GM10847 (cell line): ENCODE data around the gene MIDN.

Source experiments
- POLR2A ChIP-seq: IDR thresholded peaks from 2 replicates; pipeline ENCODE4 v1.6.1; 2011; ENCODE audit not compliant: insufficient read length; ENCODE audit errors: extremely low read depth

The MIDN gene

DNA sequence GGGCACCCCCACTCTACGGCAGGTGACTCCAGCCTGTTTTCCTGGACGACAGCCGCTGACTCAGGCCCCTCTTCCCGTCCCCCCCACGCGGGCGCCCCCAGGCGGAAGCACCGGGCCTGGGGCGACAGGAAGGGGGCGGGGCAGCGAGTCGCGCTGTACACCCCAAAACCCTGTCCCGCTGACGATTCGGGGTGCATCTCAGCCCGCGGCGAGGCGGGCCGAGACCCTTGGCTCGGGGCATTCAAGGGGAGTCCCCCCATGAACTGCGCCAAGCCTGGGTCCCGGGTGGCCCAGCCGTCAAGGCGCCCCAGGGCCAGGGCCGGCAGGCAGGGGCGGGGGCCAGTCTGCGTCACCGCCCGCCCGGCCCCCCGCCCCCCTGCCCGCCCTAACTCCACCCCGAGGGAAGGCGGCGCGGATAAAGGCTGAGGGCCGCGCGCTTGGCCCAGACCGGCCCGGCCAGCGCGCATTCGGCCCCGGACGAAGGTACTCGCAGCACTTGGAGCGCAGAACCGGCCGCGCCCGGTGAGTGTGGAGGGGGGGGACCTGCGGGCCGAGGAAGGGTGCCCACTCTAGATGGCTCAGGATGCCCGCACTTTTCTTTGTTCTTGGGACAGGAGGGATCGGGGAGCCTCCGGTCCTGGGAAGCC lies at the start of gene MIDN:
MIDN (plus strand) TSS at position 445 of the 647 bp plus-strand sequence. CDS start 1,714 bp downstream, outside the sequence.
- peak; percentile 92 for TF ChIP-seq POLR2A

DNA sequence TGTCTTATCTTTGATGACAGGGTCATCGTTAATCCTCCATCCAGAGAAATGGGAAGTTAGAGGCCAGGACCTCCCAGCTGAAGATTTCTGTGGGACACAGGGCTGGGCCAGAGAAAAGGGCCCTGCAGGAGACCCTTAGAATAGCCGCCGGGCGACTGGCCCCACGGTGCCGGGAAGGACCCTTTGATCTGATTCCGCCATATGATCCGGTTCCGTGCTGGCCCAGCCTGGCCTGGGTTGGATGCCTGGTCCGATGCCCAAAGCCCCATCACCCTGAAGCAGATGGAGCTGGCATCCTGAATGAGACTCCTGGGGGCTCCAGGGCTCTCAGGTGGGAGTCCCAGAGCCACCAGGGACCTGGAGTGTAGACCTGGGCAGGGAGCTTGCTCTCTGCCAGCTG lies 48.9 kb upstream of the MIDN start:
- no peak for TF ChIP-seq POLR2A

DNA sequence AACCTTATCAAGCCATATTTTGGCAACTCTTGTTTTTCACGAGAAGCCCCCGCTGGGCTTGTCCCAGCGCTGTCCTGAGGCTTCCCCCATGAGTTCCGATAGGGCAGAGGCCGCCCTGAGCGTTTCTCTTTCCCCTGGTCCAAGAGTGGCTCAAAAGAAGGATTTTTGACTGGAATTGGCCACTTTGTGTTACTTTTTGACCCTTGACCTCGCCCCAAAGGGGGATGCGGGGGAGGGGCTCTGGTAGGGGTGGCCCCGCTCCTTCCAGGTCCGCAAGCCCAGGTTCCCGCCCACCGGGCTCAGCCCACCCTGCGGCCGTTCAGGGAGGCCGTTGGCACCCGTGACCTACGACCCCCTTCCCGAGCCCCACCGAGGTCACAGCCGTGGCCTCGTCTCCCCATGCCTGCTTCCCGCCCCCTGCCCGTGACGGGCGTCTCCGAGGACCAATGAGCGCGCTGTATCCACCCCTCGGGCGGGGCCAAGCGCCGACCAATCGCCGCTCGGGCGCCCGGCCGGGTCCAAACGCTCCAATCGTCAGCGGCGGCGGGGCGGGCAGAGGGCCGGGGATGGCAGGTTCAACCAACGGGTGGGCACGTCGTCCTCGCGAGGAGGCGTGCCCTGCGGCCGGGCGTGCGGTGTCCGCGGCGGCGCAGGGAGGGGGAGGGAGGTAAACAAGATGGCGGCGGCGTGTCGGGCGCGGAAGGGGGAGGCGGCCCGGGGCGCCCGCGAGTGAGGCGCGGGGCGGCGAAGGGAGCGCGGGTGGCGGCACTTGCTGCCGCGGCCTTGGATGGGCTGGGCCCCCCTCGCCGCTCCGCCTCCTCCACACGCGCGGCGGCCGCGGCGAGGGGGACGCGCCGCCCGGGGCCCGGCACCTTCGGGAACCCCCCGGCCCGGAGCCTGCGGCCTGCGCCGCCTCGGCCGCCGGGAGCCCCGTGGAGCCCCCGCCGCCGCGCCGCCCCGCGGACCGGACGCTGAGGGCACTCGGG lies 43.0 kb upstream of the MIDN start, which contains the start of gene STK11:
STK11 (plus strand) TSS at position 665 of the 986 bp plus-strand sequence. CDS start 1,136 bp downstream, outside the sequence.
- peak; percentile 75 for TF ChIP-seq POLR2A

DNA sequence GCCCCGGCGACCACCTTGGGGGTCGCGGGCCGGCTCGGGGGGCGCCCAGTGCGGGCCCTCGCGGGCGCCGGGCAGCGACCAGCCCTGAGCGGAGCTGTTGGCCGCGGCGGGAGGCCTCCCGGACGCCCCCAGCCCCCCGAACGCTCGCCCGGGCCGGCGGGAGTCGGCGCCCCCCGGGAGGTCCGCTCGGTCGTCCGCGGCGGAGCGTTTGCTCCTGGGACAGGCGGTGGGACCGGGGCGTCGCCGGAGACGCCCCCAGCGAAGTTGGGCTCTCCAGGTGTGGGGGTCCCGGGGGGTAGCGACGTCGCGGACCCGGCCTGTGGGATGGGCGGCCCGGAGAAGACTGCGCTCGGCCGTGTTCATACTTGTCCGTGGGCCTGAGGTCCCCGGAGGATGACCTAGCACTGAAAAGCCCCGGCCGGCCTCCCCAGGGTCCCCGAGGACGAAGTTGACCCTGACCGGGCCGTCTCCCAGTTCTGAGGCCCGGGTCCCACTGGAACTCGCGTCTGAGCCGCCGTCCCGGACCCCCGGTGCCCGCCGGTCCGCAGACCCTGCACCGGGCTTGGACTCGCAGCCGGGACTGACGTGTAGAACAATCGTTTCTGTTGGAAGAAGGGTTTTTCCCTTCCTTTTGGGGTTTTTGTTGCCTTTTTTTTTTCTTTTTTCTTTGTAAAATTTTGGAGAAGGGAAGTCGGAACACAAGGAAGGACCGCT lies 42.1 kb upstream of the MIDN start:
- TF ChIP-seq POLR2A: no peak

DNA sequence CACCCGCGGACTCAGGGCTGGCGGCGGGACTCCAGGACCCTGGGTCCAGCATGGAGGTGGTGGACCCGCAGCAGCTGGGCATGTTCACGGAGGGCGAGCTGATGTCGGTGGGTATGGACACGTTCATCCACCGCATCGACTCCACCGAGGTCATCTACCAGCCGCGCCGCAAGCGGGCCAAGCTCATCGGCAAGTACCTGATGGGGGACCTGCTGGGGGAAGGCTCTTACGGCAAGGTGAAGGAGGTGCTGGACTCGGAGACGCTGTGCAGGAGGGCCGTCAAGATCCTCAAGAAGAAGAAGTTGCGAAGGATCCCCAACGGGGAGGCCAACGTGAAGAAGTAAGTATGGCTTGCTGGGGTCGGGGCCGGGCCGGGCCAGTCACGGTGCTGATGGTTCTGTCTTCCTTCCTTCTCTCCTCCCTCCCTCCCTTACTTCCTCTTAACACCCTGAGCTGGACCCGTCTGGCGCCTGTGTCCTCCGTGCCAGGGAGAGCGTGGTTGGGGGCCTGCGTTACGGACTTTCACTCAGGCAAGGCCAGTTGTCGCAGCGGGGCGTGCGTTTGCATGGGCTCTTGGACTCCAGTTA lies 41.4 kb upstream of the MIDN start:
- TF ChIP-seq POLR2A: no peak

DNA sequence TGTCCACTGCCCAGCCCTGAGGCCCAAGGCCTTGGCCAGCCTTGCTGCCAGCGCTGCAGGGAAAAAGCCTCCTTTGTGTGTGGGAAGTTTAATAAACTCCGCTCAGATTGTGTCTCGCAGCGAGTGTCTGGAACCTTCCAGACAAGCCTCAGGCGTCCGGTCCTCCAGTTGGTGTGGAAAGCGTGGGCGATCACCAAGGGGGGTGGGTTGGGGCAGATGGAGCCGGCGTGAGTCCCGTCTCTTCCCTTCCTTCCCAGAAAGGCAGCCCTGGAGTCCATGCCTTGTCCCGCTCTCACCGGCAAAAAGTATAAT lies 38.2 kb upstream of the MIDN start:
- TF ChIP-seq POLR2A: no peak

DNA sequence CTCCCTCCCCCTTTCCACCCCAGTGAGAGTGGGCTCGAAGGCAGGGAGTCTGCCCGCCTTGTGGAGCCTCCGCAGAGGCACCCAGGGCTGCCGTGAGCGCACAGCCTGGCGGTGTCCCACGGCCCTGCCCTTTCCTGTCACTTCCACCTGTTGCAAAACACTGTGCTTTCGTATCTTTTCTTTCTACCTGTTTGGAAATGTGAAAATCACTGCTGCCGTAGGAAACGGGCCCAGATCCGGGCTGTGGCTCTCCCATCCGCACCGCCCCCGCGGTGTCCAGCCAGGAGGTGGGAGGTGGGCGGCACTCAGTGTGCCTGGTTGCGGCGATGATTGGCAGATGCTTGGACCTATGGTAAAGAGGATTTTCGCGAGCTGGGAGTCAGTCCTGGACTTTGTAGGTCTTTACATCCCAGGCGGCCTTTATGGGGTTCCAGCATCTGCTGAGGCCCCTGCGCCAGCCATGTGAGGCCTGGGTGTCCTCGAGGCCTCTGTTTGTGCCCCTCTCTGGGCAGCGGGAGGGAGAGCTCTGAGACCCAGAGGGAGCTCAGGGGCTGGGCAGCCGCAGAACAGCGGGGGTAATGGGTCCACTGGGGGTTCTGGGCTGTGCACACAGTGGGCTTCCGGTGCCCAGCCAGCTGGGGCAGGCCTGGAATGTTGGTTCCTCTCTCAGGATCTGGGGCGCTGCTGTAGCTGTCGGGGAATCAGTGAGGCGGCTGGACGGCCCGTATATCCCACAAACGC lies 36.7 kb upstream of the MIDN start:
- TF ChIP-seq POLR2A: no peak

DNA sequence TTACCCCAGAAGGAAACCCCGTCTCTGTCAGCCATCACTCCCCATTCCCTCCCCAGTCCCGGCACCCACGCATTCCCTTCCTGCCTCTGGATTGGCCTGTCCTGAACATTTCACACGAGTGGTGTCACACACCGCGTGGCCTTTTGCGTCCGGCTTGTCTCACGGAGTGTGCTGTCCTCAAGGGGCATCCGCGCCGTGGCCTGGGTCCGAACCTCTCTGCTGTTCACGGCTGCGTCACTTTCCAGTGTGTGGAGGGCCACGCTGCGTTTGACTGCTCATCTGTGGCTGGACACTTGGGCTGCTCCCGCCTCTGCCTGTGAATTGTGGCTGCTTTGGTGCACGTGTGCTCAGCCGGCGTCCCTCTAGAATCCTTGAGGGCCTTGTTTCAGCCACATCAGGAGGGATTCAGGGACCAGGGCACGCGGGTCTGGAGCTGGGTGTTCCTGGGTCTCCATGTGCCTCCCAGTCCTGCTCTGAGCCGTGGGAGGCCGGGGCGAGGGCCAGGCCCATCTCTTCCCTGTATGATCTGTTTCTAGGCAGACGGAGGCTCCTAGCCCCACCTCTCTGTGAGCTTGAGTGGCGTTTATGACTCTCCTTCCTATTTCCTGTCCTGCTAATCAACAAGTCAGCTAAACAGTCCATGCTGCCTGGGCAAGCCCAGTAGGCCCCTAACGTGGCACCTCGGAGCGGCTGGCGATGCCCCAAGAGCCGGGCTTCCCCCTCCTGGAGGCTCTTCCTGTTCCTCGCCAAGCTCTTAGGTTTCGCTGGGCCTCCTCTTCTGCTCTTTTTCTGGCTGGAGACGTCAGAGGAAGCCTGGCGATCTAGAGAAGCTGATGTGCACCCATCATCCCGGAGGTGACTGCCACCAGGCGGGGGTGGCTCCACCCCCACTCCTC lies 34.7 kb upstream of the MIDN start:
- TF ChIP-seq POLR2A: no peak

DNA sequence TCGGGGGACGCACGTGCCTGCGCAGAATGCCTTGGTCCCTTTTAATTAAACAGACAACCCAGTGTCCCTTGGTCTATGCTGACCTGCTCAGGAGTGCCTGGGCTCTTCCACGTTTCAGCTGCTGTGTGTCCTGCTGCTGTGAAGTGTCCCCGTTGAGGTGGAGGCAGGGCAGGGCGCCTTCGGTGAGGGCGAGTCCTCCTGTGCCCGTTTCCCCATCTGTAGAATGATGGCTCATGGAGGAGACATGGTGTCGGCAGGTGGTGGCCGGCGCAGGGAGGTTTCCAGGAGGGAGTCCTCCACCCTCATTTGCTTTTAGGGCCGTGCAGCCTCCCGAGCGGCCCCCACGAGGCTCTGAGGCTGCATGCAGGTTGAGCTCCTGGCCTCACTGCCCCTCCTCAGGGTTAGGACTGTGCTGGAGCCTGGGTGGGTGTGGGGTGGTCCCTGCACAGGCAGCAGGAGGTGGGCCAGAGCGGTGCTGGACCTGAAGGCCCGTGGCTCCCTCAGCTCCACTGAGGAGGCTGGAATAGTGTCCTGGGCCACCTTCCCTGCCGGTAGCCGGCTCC lies 34.0 kb upstream of the MIDN start:
- no peak for TF ChIP-seq POLR2A

DNA sequence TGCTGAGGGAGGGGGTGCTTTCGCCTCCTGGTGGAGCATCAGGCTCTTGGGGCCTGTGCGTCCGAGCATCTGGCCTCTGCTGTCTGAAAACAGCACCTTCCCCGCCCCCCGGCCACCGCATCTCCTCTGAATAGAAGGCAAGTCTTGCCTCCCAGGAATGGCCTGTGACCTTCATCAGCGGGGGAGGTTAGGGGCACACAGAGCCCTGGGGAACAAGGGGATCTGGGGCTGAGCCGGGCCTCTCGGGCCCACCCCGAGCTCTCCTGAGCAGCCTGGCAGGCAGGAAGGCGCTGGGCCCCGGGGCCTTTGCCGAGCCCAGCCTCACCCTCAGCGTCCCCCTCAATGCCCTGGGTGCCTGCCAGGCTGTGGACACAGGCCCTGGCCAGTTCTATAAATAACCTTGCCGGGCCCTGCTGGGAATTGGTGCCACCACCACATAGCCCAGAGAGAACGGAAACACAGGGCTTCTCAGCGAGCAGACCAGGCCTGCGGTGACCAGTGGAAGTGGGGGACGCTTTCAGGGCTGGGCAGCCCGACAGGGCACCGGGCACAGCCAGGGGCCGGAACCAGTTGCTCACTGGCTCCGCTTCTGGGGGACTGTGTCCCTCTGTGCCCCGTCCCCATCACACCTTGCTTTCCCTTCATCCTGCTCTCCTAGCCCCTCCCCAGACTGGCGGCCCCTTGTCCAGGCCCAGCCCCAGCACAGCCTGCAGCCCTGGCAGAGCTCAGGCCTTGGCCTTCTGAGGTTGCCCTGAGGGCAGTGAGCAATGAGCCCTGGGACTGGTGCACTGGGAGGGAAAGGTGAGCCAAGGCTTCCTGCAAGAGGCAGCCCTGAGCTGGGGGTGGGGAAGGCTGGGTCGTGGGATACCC lies 33.3 kb upstream of the MIDN start:
- no peak for TF ChIP-seq POLR2A

DNA sequence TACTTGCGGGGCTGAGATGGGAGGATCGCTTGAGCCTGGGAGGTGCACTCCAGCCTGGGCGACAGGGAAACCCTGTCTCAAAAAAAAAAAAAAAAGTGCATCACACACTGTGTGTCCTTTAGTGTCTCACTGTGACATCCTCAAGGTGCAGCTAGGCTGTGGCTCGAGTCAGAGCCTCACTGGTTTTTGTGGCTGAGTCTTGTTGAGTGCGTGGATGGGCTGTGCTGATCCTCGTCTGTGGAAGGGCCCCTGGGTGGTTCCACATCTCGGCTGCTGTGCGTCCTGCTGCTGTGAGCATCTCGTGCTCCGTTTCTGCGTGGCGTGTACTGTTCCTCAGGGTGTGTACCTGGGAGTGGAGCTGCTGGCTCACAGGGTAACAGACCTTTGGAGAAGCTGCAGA lies 31.6 kb upstream of the MIDN start:
- no peak for TF ChIP-seq POLR2A

DNA sequence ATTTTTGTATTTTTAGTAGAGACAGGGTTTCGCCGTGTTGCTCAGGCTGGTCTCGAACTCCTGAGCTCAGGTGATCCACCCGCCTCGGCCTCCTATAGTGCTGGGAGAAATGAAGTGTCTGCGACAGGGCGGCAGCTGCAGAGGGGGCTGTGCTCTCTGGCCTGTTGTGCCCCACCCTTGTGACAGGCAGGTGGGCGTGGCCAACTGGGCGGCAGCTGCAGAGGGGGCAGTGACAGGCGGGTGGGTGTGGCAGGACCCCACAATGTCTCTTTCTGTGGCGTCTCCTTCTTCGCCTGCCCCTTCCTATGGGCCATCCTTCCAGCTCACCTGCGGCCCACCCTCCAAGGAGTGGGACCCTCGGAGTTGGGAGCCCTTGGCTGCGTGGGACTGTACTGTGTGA lies 31.0 kb upstream of the MIDN start:
- TF ChIP-seq POLR2A: no peak

DNA sequence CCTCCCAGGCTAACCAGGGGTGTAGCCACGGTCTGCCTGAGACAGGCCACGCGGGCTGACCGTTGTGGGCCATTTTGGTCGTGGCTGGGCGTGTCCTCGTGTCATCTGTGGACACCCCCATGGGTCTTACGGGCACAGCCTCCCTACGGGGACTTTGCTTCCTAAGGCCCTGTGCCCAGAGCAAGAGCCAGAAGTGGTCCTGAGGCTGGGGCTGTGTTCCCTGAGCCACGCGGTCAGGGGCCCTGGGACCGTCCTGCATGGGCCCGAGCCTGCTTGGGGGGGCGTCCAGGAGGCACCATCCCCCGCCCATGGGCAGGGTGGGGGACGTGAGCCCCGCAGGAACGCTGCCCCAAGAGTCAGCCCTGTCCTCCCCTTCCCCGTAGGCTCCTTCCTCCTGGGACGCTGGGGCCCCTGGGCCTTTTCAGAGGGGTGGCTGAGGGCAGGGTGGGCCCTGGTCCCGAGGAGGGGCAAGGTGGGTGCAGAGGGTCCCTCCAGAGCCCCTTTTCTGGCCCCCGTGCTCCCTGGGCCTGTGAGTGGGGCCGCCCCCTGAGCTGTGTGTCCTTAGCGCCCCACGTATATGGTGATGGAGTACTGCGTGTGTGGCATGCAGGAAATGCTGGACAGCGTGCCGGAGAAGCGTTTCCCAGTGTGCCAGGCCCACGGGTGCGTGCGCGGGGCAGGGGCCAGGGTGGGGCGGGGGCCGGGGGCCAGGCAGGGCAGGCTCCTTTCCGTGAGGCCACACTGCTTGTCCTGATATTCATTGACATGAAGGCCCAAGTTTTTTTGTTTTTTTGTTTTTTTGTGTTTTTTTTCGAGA lies 29.4 kb upstream of the MIDN start:
- TF ChIP-seq POLR2A: no peak
